NOMO-1 (cell line): ENCODE data around the gene ANKRD13D.
"Not testable (repeated sequence)": the region's sequence is repeated elsewhere in the genome, so short reads cannot be mapped to it uniquely, and the experiment has no call there.

ENCODE experiments used
- DNase-seq, 2 experiments: peaks; one replicate each; lab custom pipeline; 2025; ENCODE audit not compliant: unreplicated experiment in 2 of 2; lab: John Stamatoyannopoulos, UW

Gene ANKRD13D

DNA sequence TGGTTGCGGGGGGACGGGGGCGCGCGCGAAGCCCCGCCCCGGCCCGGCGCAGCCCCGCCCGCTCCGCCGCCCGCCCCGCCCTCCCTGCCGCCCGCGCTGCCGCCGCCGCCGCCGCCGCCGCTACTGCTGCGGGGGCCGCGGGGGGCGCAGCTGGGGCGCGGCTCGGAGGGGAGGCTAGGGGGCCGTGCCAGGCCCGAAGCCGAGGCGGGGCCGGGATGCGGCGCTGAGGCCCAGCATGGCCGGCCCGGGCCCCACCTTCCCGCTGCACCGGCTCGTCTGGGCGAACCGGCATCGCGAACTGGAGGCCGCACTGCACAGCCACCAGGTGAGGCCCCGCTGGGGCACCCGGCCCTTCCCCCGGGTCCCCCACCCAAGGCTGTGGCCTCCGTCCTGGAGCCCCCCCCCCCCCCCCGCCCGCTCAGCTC lies at the start of gene ANKRD13D:
TSS of gene ANKRD13D (plus strand) at position 78 of the 425 bp plus-strand sequence. CDS start at position 236, 158 bp downstream.
- DNase-seq, result no peak

DNA sequence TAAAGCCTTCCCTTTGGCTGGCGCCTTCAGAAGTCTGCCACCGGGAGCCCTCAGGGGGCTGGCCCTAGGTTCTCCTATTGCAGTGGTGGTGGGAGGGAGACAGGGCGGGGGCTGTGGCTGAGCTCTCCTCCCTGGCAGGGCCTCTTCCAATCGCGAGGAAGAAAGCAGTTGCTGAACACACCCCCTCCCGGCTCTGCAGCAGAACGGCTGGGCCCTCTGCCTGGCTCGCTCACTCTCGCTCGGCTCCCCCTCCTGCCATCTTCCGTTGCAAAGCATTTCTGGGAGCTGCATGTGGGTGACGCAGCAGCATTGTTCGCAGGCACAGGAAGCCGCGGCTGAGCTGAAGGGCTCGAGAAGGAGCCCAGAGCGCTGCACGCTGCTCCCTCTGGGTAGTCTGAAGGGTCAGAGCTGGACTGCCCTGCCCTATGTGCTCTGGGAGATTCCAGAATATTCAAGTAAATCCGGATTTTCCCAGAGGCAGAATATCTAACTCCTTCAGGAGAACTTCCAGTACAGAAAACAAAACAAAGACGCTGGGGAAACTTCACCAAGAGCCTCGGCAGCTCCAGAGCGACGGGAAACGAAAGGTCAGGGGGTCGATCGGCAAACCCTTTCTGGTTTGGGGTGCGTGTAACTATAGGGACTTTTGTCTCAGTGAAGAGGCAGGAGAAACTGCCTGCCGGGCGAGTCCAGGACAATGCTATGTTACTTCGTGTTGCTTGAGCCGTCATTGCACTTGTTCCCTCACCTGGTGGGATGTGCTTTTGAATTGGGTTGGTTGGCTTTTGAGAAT lies 49.1 kb upstream of the ANKRD13D start:
- DNase-seq, result peak; percentile 98 to 99

DNA sequence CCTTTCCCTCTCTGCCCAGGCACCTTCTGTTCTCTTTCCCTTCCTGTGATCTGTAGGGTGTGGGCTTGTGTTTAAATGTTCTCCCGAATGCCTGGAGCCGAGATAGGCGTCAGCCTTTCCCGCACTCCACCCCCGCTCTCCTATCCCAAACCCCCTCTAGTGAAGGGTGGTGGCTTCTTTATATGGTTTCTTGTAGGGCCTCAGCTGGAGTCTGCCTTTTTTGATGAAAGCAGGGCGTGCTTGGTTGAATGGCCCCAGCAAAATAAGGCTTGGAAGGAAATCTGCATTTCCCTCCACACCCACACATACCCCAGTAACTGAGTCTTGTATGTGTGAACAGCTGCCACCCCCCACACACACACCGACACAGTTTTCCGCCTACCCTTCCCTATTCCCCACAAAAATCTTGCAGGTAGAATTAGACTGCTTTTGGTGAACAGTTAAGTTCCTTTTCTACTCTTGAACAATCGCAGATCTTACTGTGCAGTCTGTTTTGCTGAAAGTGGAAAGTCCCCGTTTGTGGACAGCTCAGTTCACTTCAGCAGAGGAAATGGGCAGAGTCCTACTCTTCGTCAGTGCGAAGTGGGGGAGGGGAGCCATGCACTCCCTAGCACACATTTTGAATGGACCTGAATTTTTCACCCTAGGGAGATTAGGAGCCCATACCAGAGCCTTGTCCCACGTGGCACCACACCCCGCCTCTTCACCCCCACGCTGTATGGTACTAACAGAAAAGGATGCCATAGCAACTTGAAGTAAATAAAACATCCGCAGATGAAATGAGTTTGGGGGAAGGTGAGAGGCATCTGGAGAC lies 48.3 kb upstream of the ANKRD13D start:
- DNase-seq, result peak in 1 of 2 experiments; percentile 24

DNA sequence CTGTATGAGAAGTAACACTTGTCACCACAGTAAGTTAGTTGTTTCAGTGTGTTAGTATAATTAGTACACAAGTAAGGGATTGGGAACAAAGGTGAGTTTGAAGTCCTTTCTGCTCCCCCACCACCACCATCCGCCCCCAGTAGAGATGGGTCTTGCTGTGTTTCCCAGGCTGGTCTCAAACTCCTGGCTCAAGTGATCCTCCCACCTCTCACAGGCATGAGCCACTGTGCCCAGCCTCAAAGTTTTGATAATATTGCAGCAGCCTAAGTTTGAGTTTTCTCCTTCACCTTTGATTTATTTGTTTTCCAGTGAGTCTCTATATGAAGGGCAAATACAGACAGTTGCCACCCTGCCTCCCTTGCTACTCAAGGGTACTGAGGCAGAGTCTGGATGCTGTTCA lies 46.6 kb upstream of the ANKRD13D start:
- DNase-seq, result no peak

DNA sequence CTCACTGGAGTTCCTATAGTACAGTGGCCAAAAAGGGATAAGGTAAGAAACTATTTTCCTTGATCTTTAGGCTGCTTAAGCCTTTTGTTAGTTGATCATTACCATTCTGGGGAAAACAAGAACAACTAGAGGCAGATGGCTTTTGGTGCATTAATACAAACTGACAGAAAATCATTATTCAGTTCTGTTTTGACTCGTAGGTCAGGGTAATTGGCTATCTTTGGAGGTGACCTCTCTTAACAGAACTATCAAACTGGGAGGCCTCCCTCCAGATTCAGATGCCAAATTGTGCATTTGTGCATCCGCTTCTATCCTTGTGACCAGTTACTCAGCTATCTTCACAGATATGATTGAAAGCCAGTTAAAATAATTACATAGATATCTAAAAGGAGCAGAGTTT lies 46.1 kb upstream of the ANKRD13D start:
- DNase-seq, result no peak

DNA sequence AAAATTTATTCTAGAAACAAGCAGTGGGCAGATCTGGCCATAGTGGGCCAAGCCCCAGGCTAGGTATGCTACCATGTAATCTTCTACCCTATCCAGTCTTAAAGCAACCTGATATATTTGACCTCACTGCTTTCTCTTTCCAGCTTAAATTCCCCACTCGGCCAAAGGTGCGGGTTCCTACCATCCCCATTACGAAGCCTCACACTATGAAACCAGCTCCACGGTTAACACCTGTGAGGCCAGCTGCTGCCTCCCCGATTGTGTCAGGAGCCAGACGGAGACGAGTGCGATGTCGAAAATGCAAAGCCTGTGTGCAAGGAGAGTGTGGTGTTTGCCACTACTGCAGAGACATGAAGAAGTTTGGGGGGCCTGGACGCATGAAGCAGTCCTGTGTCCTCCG lies 44.1 kb upstream of the ANKRD13D start:
- DNase-seq, result no peak

DNA sequence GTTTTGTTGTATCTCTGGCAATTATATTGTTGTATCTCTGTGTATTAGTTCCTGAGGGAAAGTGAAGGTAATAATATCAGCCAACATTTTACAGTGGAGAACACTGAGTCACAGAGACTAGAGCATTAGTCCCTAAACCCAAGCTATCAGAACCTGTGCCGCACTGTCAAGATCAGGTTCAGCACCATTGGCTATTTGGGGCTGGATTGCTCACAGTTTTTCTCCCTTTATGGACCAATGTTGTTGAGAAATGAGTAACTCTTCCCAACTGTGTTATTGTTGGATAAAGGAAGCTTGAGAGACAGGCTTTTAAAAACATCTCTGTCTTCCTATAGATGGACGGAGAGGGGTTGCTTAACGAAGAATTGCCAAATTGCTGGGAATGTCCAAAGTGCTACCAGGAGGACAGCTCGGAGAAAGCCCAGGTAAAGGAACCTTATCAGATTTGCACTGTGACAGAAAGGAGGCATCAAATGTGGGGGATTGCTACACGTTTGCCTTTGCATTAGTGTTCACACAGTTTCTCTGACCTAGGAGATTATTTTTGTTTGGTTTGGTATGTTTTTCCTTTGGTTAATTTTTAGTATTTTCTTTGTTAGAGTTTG lies 41.1 kb upstream of the ANKRD13D start:
- DNase-seq, result no peak

DNA sequence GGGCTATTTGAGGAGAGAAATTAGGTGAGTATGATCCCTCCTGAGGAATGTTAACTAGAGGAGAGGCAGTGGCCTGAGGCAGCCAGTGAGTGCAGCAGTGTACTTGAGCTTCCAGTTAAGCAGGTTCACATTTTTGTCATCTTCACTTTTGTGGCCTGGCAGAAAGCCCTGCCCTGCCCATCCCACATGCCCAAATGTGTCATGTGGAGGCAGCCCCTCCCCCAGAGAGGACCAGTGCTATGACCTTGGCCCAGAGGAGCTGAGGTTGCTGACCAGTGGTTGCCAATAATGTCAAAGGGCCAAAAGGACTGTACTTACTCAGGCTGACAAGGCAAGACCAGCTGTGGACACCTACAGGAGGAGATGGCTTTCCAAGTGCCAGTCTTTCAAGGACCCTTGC lies 40.5 kb upstream of the ANKRD13D start:
- no peak for DNase-seq

DNA sequence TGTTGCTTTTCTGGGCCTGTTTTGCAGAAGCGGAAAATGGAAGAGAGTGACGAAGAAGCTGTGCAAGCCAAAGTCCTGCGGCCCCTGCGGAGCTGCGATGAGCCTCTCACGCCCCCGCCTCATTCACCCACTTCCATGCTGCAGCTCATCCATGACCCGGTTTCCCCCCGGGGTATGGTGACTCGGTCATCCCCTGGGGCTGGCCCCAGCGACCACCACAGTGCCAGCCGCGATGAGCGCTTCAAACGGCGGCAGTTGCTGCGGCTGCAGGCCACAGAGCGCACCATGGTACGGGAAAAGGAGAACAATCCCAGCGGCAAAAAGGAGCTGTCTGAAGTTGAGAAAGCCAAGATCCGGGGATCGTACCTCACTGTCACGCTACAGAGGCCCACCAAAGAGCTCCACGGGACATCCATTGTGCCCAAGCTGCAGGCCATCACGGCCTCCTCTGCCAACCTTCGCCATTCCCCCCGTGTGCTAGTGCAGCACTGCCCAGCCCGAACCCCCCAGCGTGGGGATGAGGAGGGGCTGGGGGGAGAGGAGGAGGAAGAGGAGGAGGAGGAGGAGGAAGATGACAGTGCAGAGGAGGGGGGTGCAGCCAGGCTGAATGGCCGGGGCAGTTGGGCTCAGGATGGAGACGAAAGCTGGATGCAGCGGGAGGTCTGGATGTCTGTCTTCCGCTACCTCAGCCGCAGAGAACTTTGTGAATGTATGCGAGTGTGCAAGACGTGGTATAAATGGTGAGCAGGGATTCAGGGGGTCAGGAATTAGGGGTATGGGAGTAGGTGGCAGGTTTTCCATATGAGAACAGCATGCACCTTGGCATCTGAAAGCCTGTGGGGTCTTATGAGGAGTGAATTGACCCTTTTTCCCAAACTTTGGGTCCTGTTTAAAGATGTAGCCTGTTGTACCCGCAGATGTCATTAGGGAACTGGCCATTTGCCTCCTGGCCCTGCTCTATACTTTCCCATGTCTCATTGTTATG lies 38.8 kb upstream of the ANKRD13D start:
- no peak for DNase-seq

DNA sequence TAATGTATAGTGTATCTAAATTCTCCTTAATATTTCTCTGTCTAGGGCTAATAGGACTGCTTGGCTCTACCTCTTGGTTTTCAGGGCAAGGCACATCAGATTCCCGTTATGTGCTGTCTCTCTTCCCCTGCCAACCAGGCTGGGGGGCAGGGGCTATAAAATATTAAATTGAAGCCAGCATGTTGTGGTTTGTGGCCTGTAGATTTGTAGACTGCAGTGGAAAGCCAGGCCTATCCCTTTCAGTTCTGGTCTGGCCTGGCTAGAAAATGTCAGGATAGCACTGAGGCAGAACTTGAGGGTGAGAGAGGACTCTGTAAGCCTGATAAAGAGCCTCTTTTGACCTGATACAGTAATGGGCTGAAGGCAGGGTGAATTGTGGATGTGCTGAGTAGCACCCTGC lies 37.3 kb upstream of the ANKRD13D start:
- no peak for DNase-seq

DNA sequence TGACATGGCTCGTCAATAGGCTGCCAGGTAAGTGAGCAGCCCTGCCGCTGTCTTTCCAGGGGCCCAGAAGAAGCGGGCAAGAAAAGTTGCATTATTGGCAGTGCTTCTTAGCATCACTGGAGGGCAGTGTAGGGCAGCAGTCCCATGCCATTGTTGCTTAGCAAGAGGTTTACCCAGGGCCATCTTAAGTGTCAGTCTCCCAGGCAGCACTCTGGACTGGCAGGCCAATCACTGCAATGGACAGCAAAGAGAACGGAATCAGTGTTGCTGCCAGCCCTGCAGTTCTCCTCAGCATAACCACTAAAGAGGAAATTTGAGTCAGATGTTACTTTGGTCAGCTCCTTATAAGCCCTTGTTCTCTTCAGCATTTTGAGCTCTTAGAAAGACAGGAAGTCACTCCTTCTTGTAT lies 36.3 kb upstream of the ANKRD13D start:
- DNase-seq, result peak; percentile 41 to 43

DNA sequence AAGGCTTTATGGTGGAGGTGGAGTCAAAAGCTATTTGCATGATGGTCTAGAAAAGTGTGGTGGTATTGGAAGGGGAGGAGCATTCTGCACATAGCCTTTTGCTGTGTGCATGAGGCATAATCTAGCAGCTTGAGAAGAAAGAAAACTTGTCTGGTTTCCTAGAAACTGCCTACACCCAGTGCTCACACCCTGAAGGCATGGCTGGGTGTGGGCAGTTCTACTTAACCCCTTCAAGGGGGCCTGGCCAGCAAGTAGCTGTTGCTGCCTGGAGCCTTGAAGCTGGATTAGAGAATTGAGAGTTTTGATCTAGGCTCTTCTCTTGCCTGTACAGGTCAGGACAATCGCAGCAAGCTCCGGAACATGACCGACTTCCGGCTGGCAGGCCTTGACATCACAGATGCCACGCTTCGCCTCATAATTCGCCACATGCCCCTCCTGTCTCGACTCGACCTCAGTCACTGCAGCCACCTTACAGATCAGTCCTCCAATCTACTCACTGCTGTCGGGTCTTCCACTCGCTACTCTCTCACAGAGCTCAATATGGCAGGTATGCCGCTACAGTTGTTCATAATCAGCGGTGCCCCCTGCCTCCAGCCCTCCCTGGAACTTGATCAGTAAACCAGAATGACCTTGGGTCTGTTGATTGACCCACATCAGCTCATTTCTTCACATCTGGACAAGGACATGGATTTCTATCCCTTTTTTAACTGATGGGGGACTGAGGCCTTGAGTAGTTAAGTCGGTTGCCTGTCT lies 35.1 kb upstream of the ANKRD13D start:
- no peak for DNase-seq

DNA sequence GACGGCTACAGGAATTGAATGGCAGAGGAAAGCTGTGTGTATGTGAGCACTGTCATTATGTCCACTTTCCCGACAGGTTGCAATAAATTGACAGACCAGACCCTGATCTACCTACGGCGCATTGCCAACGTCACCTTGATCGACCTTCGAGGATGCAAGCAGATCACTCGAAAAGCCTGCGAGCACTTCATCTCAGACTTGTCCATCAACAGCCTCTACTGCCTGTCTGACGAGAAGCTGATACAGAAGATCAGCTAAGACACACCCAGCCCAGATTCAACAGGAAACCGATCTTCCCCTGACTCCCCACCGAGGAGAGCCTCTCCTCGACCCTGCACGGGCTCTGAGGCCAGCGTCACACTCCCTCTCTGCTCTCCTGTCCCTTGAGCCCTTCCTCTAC lies 34.3 kb upstream of the ANKRD13D start:
- no peak for DNase-seq

DNA sequence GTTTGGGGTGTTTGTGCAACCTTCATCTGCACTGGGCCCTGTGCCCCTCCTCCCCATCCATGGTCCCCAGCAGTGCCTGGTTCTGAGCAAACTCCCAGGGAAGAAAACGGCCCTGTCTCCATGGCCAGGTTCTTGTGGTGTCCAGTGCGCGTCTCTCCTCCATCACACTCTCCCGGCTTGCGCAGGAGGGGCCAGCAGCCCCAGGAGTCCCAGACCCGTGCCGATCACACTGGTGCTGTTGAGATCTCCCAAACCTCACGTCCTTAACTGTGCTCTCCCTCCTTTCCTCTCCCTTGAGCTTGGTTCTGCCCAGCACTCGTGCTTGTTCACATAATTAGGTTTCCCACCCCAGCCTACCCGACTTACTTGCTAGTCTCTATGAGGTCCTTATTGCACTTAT lies 33.8 kb upstream of the ANKRD13D start:
- DNase-seq, result no peak

DNA sequence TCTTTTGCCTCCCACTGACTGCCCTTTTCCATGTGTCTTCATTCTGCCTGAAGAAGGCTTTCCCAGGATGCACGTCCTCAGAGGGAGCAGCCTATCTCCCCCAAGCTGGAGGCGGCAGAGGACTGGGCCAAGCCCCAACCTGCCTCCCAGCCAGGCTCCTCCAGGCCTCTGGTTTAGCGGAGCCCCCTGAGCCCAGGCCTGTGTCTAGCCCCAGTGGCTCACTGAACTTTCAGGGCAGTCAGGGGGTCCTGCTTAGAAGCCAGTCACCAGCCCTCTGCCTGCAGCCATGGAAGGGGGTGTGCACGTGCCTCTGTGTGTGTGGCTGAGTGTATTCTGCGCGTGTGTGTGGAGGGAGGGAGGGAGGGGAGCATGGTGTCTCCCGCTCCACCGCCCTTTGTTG lies 33.2 kb upstream of the ANKRD13D start:
- DNase-seq, result no peak

DNA sequence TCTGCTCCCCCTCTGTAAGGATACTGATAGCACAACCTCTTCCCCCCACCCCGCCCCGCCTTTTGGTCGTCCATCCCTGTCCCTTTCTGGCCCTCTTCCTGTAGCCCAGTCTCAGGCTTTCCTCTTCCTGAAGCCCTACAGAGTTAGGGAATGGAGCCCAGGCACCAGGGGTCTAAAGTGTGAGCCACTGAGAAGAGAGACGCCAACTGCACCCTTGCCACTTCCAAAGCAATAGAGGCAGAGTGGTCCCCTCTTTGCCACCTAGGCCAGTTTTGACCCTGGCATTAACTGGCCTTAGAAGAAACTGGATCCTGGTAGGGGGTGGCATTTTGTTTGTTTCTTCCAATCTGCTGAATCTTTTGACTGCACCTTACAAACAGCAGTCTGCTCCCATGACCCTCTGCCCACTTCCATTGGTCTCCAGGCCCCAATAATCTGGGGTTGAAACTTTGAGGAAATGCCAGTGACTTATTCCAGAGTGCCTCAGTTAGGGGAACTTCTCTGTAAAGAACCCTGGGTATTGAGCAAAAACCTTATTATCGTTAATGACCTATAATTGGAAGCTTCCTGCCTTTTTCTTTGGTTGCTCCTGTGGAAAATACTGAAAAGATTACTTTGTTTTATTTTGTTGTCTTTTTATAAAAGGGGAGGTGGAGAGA lies 32.5 kb upstream of the ANKRD13D start:
- peak; percentile 38 to 77 for DNase-seq

DNA sequence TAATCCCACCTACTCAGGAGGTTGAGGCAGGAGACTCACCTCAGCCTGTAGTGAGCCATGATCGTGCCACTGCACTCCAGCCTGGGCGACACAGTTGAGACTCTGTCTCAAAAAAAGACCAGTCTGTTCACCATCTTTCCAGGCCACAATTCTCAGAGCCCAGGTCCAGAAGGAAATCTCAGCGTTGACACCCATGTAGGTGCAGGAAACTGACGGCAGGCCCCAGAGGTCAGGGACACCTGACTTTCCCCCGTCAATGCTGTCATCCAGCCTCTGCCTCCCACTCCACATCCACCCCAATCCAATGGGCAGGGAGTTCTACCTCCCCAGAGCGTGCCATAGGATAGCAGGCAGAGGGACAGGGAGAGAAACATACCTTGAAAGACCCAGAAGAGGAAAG lies 28.7 kb upstream of the ANKRD13D start:
- no peak for DNase-seq

DNA sequence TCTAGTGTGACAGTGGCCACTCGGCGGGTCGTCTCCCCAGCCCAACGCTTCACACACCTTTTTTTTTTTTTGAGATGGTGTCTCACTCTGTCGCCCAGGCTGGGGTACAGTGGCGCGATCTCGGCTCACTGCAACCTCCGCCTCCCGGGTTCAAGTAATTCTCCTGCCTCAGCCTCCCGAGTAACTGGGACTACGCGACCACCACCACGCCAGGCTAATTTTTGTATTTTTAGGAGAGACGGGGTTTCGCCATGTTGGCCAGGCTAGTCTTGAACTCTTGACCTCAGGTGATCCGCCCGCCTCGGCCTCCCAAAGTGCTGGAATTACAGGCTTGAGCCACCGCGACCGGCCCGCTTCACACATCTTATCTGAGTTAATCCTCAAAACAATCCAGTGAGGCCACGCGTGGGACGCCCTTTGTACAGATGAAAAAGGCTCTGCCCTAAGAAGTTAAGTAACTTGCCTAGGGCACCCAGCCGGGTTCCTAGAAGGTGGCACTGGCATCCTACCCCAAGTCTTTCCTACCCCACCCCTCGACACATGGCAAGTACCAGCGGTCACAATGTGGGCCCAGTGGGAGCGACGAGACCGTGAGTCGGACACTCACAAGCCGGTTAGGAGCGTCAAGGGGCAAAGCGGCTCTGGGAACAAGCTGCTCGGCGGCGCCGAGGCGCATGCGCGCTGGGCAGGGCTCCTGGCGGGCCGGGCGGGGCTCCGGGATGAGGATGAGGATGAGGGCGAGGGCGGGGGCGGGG lies 28.0 kb upstream of the ANKRD13D start:
- DNase-seq, result not testable (repeated sequence)

DNA sequence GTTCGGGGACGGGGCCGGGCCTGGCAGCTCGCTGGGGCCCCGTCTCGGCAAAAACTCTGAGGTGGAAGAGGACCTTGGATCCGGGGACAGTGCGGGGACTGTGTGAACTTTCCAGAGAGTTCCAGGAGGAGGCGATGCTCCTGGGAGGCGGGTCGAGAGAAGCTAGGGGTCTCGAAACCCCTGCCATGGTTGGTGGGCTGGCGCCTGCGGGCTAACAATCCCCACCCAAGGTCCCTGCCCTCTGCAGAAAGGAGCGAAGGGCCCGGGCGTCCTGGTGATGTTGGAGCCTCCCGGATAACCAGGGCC lies 27.5 kb upstream of the ANKRD13D start:
- DNase-seq, result no peak
